Transverse colon (tissue), 4 donors: ENCODE results near the gene JUP. TPM values are rescaled to one million over a fixed set of nuclear protein-coding genes. Genes with fewer than 3 reads are reported as not detected.

Experiments
- DNase-seq: peaks from one replicate; pipeline ENCODE4 v3.0.0-alpha.2; 2019
- H3K27ac ChIP-seq, 4 donors: fragments of 200-600 bp; sonication (generic); 2 replicates each; pipeline ENCODE4 v1.5.1; 2016 to 2018; ENCODE audit warnings: inconsistent platforms in 4 of 4
- H3K27me3 ChIP-seq: fragments of 200-600 bp; sonication (generic); 2 replicates; pipeline ENCODE4 v1.5.1; 2017; ENCODE audit warnings: inconsistent platforms
- H3K36me3 ChIP-seq, 4 donors: fragments of 200-600 bp; sonication (generic); 2 replicates each; pipeline ENCODE4 v1.5.1; 2017 to 2019; ENCODE audit warnings: inconsistent platforms in 4 of 4
- H3K4me1 ChIP-seq, 4 donors: fragments of 200-600 bp; sonication (generic); 2 replicates each; pipeline ENCODE4 v1.5.1; 2017 to 2020; ENCODE audit warnings: inconsistent platforms in 4 of 4
- H3K4me3 ChIP-seq, 4 donors: fragments of 200-600 bp; sonication (generic); 1 replicate in 1 of 4; 2 replicates in 3 of 4; pipeline versions ENCODE4 v1.5.1 to v1.6.1; 2017 to 2019; ENCODE audit warnings: inconsistent platforms in 4 of 4
- H3K9me3 ChIP-seq, 2 donors: fragments of 200-600 bp; sonication (generic); 2 replicates each; pipeline ENCODE4 v1.5.1; 2017 to 2019; ENCODE audit warnings: inconsistent platforms in 2 of 2
- CTCF ChIP-seq, 5 experiments: fragments of 200-600 bp in 3 of 5; fragments of 450-650 bp in 2 of 5; sonication (generic) in 3 of 5; IDR thresholded peaks; 1 replicate in 2 of 5; 2 replicates in 3 of 5; pipeline ENCODE4 v1.5.1; 2016 to 2017; ENCODE audit warnings: antibody characterized with exemption in 5 of 5, inconsistent platforms in 3 of 5, mild to moderate bottlenecking in 2 of 5, moderate library complexity in 1 of 5
- EP300 ChIP-seq: sonication (generic); formaldehyde crosslinking; IDR thresholded peaks from one replicate; pipeline ENCODE4 v1.6.1; 2017; ENCODE audit warnings: antibody characterized with exemption, low read depth
- POLR2A ChIP-seq: fragments of 450-650 bp; IDR thresholded peaks from one replicate; pipeline ENCODE4 v1.6.1; 2016; ENCODE audit warnings: antibody characterized with exemption, mild to moderate bottlenecking, moderate library complexity
- POLR2AphosphoS5 ChIP-seq, 3 donors: sonication (generic); formaldehyde crosslinking; IDR thresholded peaks; one replicate each; pipeline ENCODE4 v1.6.1; 2016; ENCODE audit warnings: antibody characterized with exemption in 3 of 3
- WGBS, 2 donors: methylation state at CpG; one replicate each; pipeline ENCODE4 v1.1.5; 2018; ENCODE audit warnings: low coverage in 1 of 2; 5-methylcytosine and 5-hydroxymethylcytosine counted together
- in situ Hi-C, 4 donors: fragments of 200-750 bp; cut with MboI; loops; one replicate each; pipeline versions ENCODE4 v1.15.0 to v1.15.1; 2017; ENCODE audit warnings: low sequenced_read_pairs in 3 of 4, low pct_ligation_motif_present in 1 of 4, low pct_unique_long_range_greater_than_20kb in 1 of 4
- intact Hi-C: fragments of 100-400 bp; cut with DNase I; formaldehyde crosslinking; loops from one replicate; pipeline ENCODE4 v1.15.1; 2023; ENCODE audit warnings: low total_unique reads
- total RNA-seq, 4 donors: library from RNA; depleted of rRNA; stranded (reverse); fragments of >200 nt; gene quantifications; one replicate each; pipeline ENCODE4 v1.1.0, GENCODE V29; 2016

JUP gene
- total RNA-seq, 4 donors from 2014 or later = 396 to 595 (median 513) TPM

GRCh38 chr17:41762391-41762790 is 24.1 kb downstream of the JUP start:
- TF ChIP-seq POLR2A (no peak), CTCF (IDR thresholded peaks at IDR 0.05) (no peak), EP300 (no peak), POLR2AphosphoS5 (IDR thresholded peaks at IDR 0.05) (no peak)
- in situ Hi-C loops = no loop called here
- intact Hi-C loops = no loop called here
- Histone ChIP-seq H3K27me3 (no peaks in the 10 kb centered on the region), H3K9me3 (no peaks in the 10 kb centered on the region), H3K4me1 (no peaks in the 10 kb centered on the region), H3K36me3 (peaks cover 0 to 45% (median 25%) of the 10 kb centered on the region in 4 donors), H3K27ac (no peak overlapping the region), H3K4me3 (no peak overlapping the region)
- whole genome bisulfite sequencing, 2 donors = 74% methylated on average over 6 of the region's 6 CpGs; no CpG with 5 or more reads in 1 of the 2 donors
- DNase-seq = no peak

- Histone ChIP-seq H3K36me3 (peaks cover 0 to 46% (median 22%) of the 10 kb centered on the region in 4 donors), H3K27me3 (no peaks in the 10 kb centered on the region), H3K4me1 (no peaks in the 10 kb centered on the region), H3K9me3 (no peaks in the 10 kb centered on the region), H3K4me3 (no peak overlapping the region), H3K27ac (no peak overlapping the region)
- no peak for DNase-seq
- in situ Hi-C loops (no loop called here), intact Hi-C loops (no loop called here)
- TF ChIP-seq POLR2A (no peak), POLR2AphosphoS5 (IDR thresholded peaks at IDR 0.05) (no peak), CTCF (IDR thresholded peaks at IDR 0.05) (no peak), EP300 (no peak)
- 82 to 92% methylated on average over 4 to 6 of the region's 6 CpGs for WGBS, 2 donors
Observed at GRCh38 chr17:41760878-41761277, 25.6 kb downstream of the JUP start.

- intact Hi-C loops (no loop called here), in situ Hi-C loops (no loop called here)
- TF ChIP-seq EP300 (no peak), POLR2A (no peak), CTCF (IDR thresholded peaks at IDR 0.05) (no peak), POLR2AphosphoS5 (IDR thresholded peaks at IDR 0.05) (no peak)
- peaks cover 0 to 41% (median 18%) of the 10 kb centered on the region in 4 donors for H3K36me3 ChIP-seq
- H3K27ac ChIP-seq = no peak overlapping the region
- H3K9me3 ChIP-seq = no peaks in the 10 kb centered on the region
- no peaks in the 10 kb centered on the region for H3K27me3 ChIP-seq
- 83% methylated on average over 8 of the region's 9 CpGs; no CpG with 5 or more reads in 1 of the 2 donors for WGBS, 2 donors
- H3K4me3 ChIP-seq = no peak overlapping the region
- DNase-seq = no peak
- no peaks in the 10 kb centered on the region for H3K4me1 ChIP-seq
Observed at GRCh38 chr17:41758601-41759000, 27.9 kb downstream of the JUP start.

GRCh38 chr17:41754066-41754465 is 32.4 kb downstream of the JUP start:
- intact Hi-C loops = no loop called here
- Histone ChIP-seq H3K4me3 (no peak overlapping the region), H3K4me1 (no peaks in the 10 kb centered on the region), H3K36me3 (peaks cover 0 to 27% (median 11%) of the 10 kb centered on the region in 4 donors), H3K27me3 (no peaks in the 10 kb centered on the region), H3K9me3 (no peaks in the 10 kb centered on the region), H3K27ac (no peak overlapping the region)
- DNase-seq = no peak
- in situ Hi-C loops = no loop called here
- 78% methylated on average over 5 to 11 of the region's 12 CpGs for WGBS, 2 donors
- no peak for TF ChIP-seq POLR2AphosphoS5 (IDR thresholded peaks at IDR 0.05)
- TF ChIP-seq POLR2A = no peak
- no peak for TF ChIP-seq CTCF (IDR thresholded peaks at IDR 0.05)
- no peak for TF ChIP-seq EP300
